Superior temporal gyrus (tissue), 1 donor: ENCODE results near the gene SFXN1.

Experiments used
- DNase-seq: peaks from one replicate; pipeline ENCODE4 v3.0.0-alpha.2; 2016; ENCODE audit errors: extremely low spot score

Gene SFXN1

GRCh38 chr5:175465282-175465681, 13.1 kb upstream of the SFXN1 start:
- no peak for DNase-seq

- DNase-seq, result peak; percentile 57
Measured at GRCh38 chr5:175466700-175467318, 11.6 kb upstream of the SFXN1 start.

GRCh38 chr5:175467983-175468690, 10.2 kb upstream of the SFXN1 start:
- DNase-seq, result no peak

- no peak for DNase-seq
Measured at GRCh38 chr5:175468892-175469291, 9.5 kb upstream of the SFXN1 start.

- no peak for DNase-seq
Measured at GRCh38 chr5:175469916-175470315, 8.4 kb upstream of the SFXN1 start.

- DNase-seq, result peak; percentile 69
Measured at GRCh38 chr5:175470781-175471180, 7.6 kb upstream of the SFXN1 start.

- DNase-seq, result no peak
Measured at GRCh38 chr5:175471196-175471595, 7.2 kb upstream of the SFXN1 start.

GRCh38 chr5:175471628-175472027, 6.7 kb upstream of the SFXN1 start:
- no peak for DNase-seq

- DNase-seq, result no peak
Measured at GRCh38 chr5:175472378-175472777, 6.0 kb upstream of the SFXN1 start.

- no peak for DNase-seq
Measured at GRCh38 chr5:175475248-175475647, 3.1 kb upstream of the SFXN1 start.

GRCh38 chr5:175477440-175477839, 920 bp upstream of the SFXN1 start:
- no peak for DNase-seq

GRCh38 chr5:175478008-175478383, 364 bp upstream of the SFXN1 start:
- DNase-seq, result no peak

- no peak for DNase-seq
Measured at GRCh38 chr5:175479125-175479881, 943 bp downstream of the SFXN1 start.

- no peak for DNase-seq
Measured at GRCh38 chr5:175483337-175483736, 5.0 kb downstream of the SFXN1 start.

- DNase-seq, result no peak
Measured at GRCh38 chr5:175484322-175484721, 6.0 kb downstream of the SFXN1 start.

- DNase-seq, result no peak
Measured at GRCh38 chr5:175484829-175485228, 6.5 kb downstream of the SFXN1 start.

- DNase-seq, result no peak
Measured at GRCh38 chr5:175485631-175486030, 7.3 kb downstream of the SFXN1 start.

- no peak for DNase-seq
Measured at GRCh38 chr5:175487514-175488222, 9.3 kb downstream of the SFXN1 start.

- DNase-seq, result no peak
Measured at GRCh38 chr5:175489693-175490443, 11.5 kb downstream of the SFXN1 start.

- DNase-seq, result no peak
Measured at GRCh38 chr5:175491223-175491622, 12.9 kb downstream of the SFXN1 start.

- no peak for DNase-seq
Measured at GRCh38 chr5:175493260-175493659, 14.9 kb downstream of the SFXN1 start.

- DNase-seq, result no peak
Measured at GRCh38 chr5:175493726-175494125, 15.4 kb downstream of the SFXN1 start.
